Body of pancreas (tissue), 4 donors: ENCODE data around the gene ZNF652. TPM values are rescaled to one million over a fixed set of nuclear protein-coding genes. Genes with fewer than 3 reads are reported as not detected.

Source experiments
- ATAC-seq: fragments of 150-250 bp; one replicate; pipeline ENCODE4 v1.9.1; 2016
- DNase-seq, 4 donors: peaks; one replicate each; pipeline ENCODE4 v3.0.0-alpha.2; 2019
- H3K27ac ChIP-seq, 4 donors: fragments of 200-600 bp; sonication (generic); 1 replicate in 3 of 4; 2 replicates in 1 of 4; pipeline versions ENCODE4 v1.5.1 to v1.6.1; 2016 to 2019; ENCODE audit warnings: mild to moderate bottlenecking in 1 of 4, mixed read lengths in 1 of 4, moderate library complexity in 1 of 4
- H3K27me3 ChIP-seq, 2 donors: fragments of 200-600 bp; sonication (generic); one replicate each; pipeline ENCODE4 v1.6.0; 2016; ENCODE audit warnings: mild to moderate bottlenecking in 1 of 2
- H3K36me3 ChIP-seq, 2 donors: fragments of 200-600 bp; sonication (generic); replicated peaks in 1 of 2; 2 replicates each; pipeline ENCODE4 v1.5.1; 2016; ENCODE audit warnings: low read depth in 2 of 2; ENCODE audit not compliant: insufficient read depth in 1 of 2
- H3K4me1 ChIP-seq: fragments of 200-600 bp; sonication (generic); one replicate; pipeline ENCODE4 v1.6.0; 2016
- H3K4me3 ChIP-seq, 2 donors: fragments of 200-600 bp; sonication (generic); 1 replicate in 1 of 2; 2 replicates in 1 of 2; pipeline ENCODE4 v1.5.1; 2016 to 2019
- H3K9me3 ChIP-seq, 3 donors: fragments of 200-600 bp; sonication (generic); 1 replicate in 2 of 3; 2 replicates in 1 of 3; pipeline ENCODE4 v1.5.1; 2016
- POLR2A ChIP-seq, 3 donors: fragments of 450-650 bp; IDR thresholded peaks; one replicate each; pipeline ENCODE4 v1.6.1; 2016; ENCODE audit warnings: antibody characterized with exemption in 3 of 3, mild to moderate bottlenecking in 2 of 3
- WGBS, 2 donors: methylation state at CpG; one replicate each; pipeline ENCODE4 v1.1.5; 2017; 5-methylcytosine and 5-hydroxymethylcytosine counted together
- intact Hi-C: fragments of 100-400 bp; cut with DNase I; formaldehyde crosslinking; loops from one replicate; pipeline ENCODE4 v1.15.1; 2023
- total RNA-seq, 2 donors: library from RNA; depleted of rRNA; stranded (reverse); fragments of >200 nt; gene quantifications; one replicate each; pipeline ENCODE4 v1.1.0, GENCODE V29; 2016
- TF ChIP-seq, protein P1 (sequence below), 7 experiments: fragments of 450-650 bp in 4 of 7; fragments of 200-600 bp in 3 of 7; sonication (generic) in 3 of 7; IDR thresholded peaks; one replicate each; pipeline ENCODE4 v1.5.1; 2016 to 2019; ENCODE audit warnings: antibody characterized with exemption in 7 of 7

The ZNF652 gene
- total RNA-seq, 2 donors from 2014 or later: 26.4 to 36.1 TPM

DNA sequence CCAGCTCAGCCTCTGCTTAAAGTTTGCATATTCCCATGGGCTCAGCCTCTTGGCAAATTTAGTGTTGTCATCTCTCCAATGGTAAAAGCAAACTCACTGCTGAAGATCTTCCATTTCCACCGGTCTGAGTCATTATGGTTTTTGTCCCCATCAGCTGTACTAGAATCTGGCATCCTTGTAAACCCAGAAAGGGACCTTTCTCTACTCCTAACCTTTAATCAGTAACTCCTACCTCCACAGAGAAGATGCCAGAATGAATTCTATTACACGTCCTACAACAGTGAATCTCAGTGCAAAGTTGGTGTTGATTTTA is 45.8 kb downstream of the ZNF652 start:
- WGBS, 2 donors: 51 to 52% methylated on average over 2 of the region's 2 CpGs
- TF ChIP-seq, protein P1, sequence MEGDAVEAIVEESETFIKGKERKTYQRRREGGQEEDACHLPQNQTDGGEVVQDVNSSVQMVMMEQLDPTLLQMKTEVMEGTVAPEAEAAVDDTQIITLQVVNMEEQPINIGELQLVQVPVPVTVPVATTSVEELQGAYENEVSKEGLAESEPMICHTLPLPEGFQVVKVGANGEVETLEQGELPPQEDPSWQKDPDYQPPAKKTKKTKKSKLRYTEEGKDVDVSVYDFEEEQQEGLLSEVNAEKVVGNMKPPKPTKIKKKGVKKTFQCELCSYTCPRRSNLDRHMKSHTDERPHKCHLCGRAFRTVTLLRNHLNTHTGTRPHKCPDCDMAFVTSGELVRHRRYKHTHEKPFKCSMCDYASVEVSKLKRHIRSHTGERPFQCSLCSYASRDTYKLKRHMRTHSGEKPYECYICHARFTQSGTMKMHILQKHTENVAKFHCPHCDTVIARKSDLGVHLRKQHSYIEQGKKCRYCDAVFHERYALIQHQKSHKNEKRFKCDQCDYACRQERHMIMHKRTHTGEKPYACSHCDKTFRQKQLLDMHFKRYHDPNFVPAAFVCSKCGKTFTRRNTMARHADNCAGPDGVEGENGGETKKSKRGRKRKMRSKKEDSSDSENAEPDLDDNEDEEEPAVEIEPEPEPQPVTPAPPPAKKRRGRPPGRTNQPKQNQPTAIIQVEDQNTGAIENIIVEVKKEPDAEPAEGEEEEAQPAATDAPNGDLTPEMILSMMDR (IDR thresholded peaks at IDR 0.05): no peak
- no peak for TF ChIP-seq POLR2A (IDR thresholded peaks at IDR 0.05)
- Histone ChIP-seq H3K27ac (peak overlapping the region in 1 of 4 donors; percentile 47), H3K36me3 (peaks cover 0 to 7% of the 10 kb centered on the region in 2 donors), H3K9me3 (no peaks in the 10 kb centered on the region), H3K4me1 (peaks cover 9% of the 10 kb centered on the region), H3K4me3 (no peak overlapping the region), H3K27me3 (no peaks in the 10 kb centered on the region)
- intact Hi-C loops: loop anchor here (10.0 kb wide), 1 partner anchor 239 kb away; no protein-coding TSS in a partner anchor
- DNase-seq: no peak
- ATAC-seq: no peak

- peak; percentile 98 for ATAC-seq
- Histone ChIP-seq H3K4me3 (no peak overlapping the region), H3K36me3 (peaks cover 0 to 9% of the 10 kb centered on the region in 2 donors), H3K27ac (peak overlapping the region in 1 of 4 donors; percentile 47), H3K9me3 (no peaks in the 10 kb centered on the region), H3K4me1 (peaks cover 9% of the 10 kb centered on the region), H3K27me3 (no peaks in the 10 kb centered on the region)
- 33 to 35% methylated on average over 9 of the region's 9 CpGs for WGBS, 2 donors
- intact Hi-C loops: loop anchor here (2.0 to 10.0 kb wide), 2 partner anchors 79 to 239 kb away; no protein-coding TSS in a partner anchor
- TF ChIP-seq, protein P1 (IDR thresholded peaks at IDR 0.05): peak; percentile 76 to 94 (median 88)
- no peak for TF ChIP-seq POLR2A (IDR thresholded peaks at IDR 0.05)
- peak; percentile 78 to 87 (median 82) for DNase-seq
These were observed 46.3 kb downstream of the ZNF652 start for GRCh38 chr17:49315551-49316257.

- Histone ChIP-seq H3K27me3 (no peaks in the 10 kb centered on the region), H3K36me3 (peaks cover 0 to 9% of the 10 kb centered on the region in 2 donors), H3K27ac (no peak overlapping the region), H3K9me3 (no peaks in the 10 kb centered on the region), H3K4me3 (no peak overlapping the region), H3K4me1 (peaks cover 9% of the 10 kb centered on the region)
- TF ChIP-seq, protein P1 (IDR thresholded peaks at IDR 0.05): no peak
- TF ChIP-seq POLR2A (IDR thresholded peaks at IDR 0.05): no peak
- 73 to 81% methylated on average over 3 of the region's 3 CpGs for WGBS, 2 donors
- ATAC-seq (no peak), DNase-seq (no peak)
- intact Hi-C loops: loop anchor here (10.0 kb wide), 1 partner anchor 242 kb away; no protein-coding TSS in a partner anchor
These were observed 49.3 kb downstream of the ZNF652 start for GRCh38 chr17:49312722-49313121.

DNA sequence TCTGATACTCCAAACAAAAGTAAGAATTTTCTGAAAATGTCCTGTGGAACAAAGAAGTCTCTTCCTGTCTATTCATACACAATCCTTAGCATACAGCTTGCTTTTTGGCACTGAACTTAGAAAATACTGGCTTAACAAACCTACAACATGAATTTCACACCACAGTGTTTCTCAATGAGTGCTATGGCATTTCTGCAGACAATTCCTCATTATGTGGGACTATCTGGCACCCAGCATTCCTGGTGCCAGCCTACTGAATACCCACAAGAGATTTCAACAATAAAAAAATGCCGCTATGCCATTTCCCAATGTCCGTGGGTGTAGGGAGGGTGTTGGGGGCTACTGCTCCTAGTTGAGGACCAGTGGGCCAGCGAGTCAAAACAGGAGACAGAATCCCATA is 62.1 kb downstream of the ZNF652 start:
- H3K9me3 ChIP-seq: no peaks in the 10 kb centered on the region
- H3K27me3 ChIP-seq: no peaks in the 10 kb centered on the region
- WGBS, 2 donors: 91 to 95% methylated on average over 3 of the region's 3 CpGs
- DNase-seq: no peak
- no peak for TF ChIP-seq POLR2A (IDR thresholded peaks at IDR 0.05)
- TF ChIP-seq, protein P1 (IDR thresholded peaks at IDR 0.05): no peak
- H3K4me3 ChIP-seq: no peak overlapping the region
- H3K36me3 ChIP-seq: peaks cover 7 to 9% of the 10 kb centered on the region in 2 donors
- H3K27ac ChIP-seq: no peak overlapping the region
- intact Hi-C loops: no loop called here
- no peak for ATAC-seq
- H3K4me1 ChIP-seq: no peaks in the 10 kb centered on the region
